ENCODE results near the gene DLG3. TPM values are rescaled to one million over a fixed set of nuclear protein-coding genes. Genes with fewer than 3 reads are reported as not detected.

DLG3 gene
- total and polyA plus RNA-seq, 9 donors = 12.6 to 40.5 (median 27.3) TPM

DNA sequence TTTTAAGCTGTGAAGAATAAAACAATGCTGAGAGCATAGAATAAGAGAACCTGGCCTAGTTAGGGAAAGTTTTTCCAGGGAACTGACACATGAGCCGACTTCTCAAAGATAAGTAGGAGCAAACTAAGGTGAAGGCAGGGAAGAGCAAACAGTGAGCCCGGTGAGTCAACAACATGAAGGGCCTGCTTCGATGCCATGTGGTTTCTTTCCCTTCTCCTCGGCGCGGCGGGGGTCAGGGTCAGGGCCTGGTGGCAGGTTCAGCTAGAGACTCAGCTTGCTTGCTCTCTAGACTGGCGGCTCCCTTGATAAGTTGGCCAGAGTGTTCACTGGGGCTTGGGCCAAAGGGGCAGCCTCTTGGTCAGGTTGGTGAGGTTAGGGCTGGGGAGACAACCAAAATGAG is 81.1 kb downstream of the DLG3 start:
- H3K27ac ChIP-seq = no peak overlapping the region
- no peaks in the 10 kb centered on the region for H3K4me1 ChIP-seq (ENCODE audit: insufficient read depth)
- no peaks in the 10 kb centered on the region for H3K9me3 ChIP-seq
- H3K27me3 ChIP-seq = no peaks in the 10 kb centered on the region
- no peaks in the 10 kb centered on the region for H3K36me3 ChIP-seq
- intact Hi-C loops (cut with DNase I) = no loop called here
- no peak for DNase-seq
- WGBS, 3 donors = 66 to 71% (median 67%) methylated on average over 8 of the region's 8 CpGs
- H3K4me3 ChIP-seq = no peak overlapping the region
- TF ChIP-seq POLR2A (IDR thresholded peaks at IDR 0.05) (no peak), CTCF (IDR thresholded peaks at IDR 0.05) (no peak), EP300 (IDR thresholded peaks at IDR 0.05) (no peak)

DNA sequence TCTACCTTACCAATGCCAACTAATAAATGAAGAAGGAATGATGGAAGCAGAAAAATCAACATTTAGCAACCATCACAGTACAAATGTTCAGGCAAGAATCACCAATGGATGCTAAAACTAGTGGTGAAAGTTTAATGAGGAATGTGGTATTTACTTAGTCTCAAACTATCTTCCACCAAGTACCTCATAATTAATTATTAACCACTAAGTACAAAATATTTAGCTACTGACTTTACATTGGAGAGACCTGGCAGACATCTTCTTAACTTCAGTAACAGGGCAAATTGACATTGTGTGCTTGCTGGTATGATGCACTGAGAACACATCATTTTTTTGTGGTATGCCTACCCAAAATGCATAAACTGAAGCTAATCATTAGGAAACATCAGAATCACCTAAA is 82.4 kb downstream of the DLG3 start:
- no peak for DNase-seq
- H3K27ac ChIP-seq = no peak overlapping the region
- H3K27me3 ChIP-seq = no peaks in the 10 kb centered on the region
- no peak overlapping the region for H3K4me3 ChIP-seq
- H3K4me1 ChIP-seq (ENCODE audit: insufficient read depth) = no peaks in the 10 kb centered on the region
- H3K36me3 ChIP-seq = no peaks in the 10 kb centered on the region
- intact Hi-C loops (cut with DNase I) = no loop called here
- TF ChIP-seq CTCF (IDR thresholded peaks at IDR 0.05) (no peak), EP300 (IDR thresholded peaks at IDR 0.05) (no peak), POLR2A (IDR thresholded peaks at IDR 0.05) (no peak)
- no peaks in the 10 kb centered on the region for H3K9me3 ChIP-seq

DNA sequence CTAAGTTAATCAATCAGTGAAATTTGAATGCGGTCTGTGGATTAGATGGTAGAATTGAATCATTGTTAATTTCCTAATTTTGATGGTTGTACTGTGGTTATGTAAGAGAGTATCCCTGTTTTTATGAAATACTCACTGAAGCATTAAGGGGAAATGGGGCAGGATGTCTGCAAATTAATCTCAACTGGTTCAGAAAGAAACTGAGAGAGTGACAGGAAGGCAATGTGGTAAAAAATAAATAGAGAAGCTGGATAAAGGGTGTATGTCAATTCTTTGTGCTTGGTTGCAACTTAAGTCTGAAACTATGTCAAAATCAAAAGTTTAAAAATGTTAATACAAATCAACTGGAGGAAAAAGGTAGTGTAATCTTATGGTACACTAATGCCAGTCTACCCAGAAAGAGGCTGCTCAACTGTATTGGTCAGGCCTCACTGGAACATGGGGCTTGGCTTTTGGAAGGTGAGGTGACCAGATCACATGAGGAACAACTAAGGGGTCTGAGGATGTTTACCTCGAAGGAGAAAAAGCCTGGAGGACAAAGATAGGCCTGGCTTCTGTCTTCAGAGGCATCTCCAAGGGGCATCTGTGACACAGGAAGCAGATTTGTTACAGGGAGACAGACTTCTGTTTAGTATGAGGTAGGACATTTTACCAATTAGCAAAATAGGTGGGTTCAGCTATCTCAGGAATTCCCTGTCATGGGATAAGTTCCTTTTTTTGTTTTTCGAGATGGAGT is 83.1 kb downstream of the DLG3 start:
- 58 to 69% (median 60%) methylated on average over 3 of the region's 3 CpGs for WGBS, 3 donors
- H3K4me3 ChIP-seq = no peak overlapping the region
- H3K27me3 ChIP-seq = no peaks in the 10 kb centered on the region
- no peak for TF ChIP-seq EP300 (IDR thresholded peaks at IDR 0.05)
- no peak for TF ChIP-seq POLR2A (IDR thresholded peaks at IDR 0.05)
- no peak for TF ChIP-seq CTCF (IDR thresholded peaks at IDR 0.05)
- H3K4me1 ChIP-seq (ENCODE audit: insufficient read depth) = no peaks in the 10 kb centered on the region
- no peaks in the 10 kb centered on the region for H3K9me3 ChIP-seq
- no peak overlapping the region for H3K27ac ChIP-seq
- DNase-seq = no peak
- H3K36me3 ChIP-seq = no peaks in the 10 kb centered on the region
- intact Hi-C loops (cut with DNase I) = no loop called here

- 35 to 67% (median 53%) methylated on average over 1 of the region's 1 CpG for WGBS, 3 donors
- Histone ChIP-seq H3K4me3 (no peak overlapping the region), H3K4me1 (ENCODE audit: insufficient read depth) (no peaks in the 10 kb centered on the region)
Measured at GRCh38 chrX:70535198-70535597, 90.6 kb downstream of the DLG3 start.

More at GRCh38 chrX:70535198-70535597, 90.6 kb downstream of the DLG3 start:
- no peak for DNase-seq
- no peaks in the 10 kb centered on the region for H3K9me3 ChIP-seq
- TF ChIP-seq CTCF (IDR thresholded peaks at IDR 0.05) = no peak
- TF ChIP-seq EP300 (IDR thresholded peaks at IDR 0.05) = no peak
- TF ChIP-seq POLR2A (IDR thresholded peaks at IDR 0.05) = no peak
- H3K27me3 ChIP-seq = no peaks in the 10 kb centered on the region
- no peak overlapping the region for H3K27ac ChIP-seq
- intact Hi-C loops (cut with DNase I) = loop anchor here in 1 of 4 donors (10.0 kb wide), 1 partner anchor 1040 kb away; no protein-coding TSS in a partner anchor
- no peaks in the 10 kb centered on the region for H3K36me3 ChIP-seq

Data from ovary (tissue), 9 donors.